Cardiac muscle cell (in vitro differentiated cells and primary cell): ENCODE results near the gene HYAL2. TPM values are rescaled to one million over a fixed set of nuclear protein-coding genes. Genes with fewer than 3 reads are reported as not detected.

ENCODE experiments used
- DNase-seq, 2 donors: peaks; one replicate each; pipeline versions ENCODE4 v3.0.0 to v3.0.0-alpha.2; 2010 to 2017; ENCODE audit warnings: low read depth in 1 of 2, low spot score in 1 of 2
- H3K27ac ChIP-seq: fragments of 200-600 bp; sonication (generic); 2 replicates; pipeline ENCODE4 v1.5.1; 2016
- H3K27me3 ChIP-seq: fragments of 200-600 bp; sonication (generic); 2 replicates; pipeline ENCODE4 v1.6.0; 2016; ENCODE audit warnings: control low read depth
- H3K36me3 ChIP-seq: fragments of 200-600 bp; sonication (generic); 2 replicates; pipeline ENCODE4 v1.5.1; 2016; ENCODE audit warnings: control low read depth
- H3K4me1 ChIP-seq: fragments of 200-600 bp; sonication (generic); 2 replicates; pipeline ENCODE4 v1.8.1; 2017; ENCODE audit warnings: low read depth, mild to moderate bottlenecking, mixed run types
- H3K4me3 ChIP-seq: fragments of 200-600 bp; sonication (generic); 2 replicates; pipeline ENCODE4 v1.5.1; 2016; ENCODE audit warnings: mild to moderate bottlenecking
- H3K9me3 ChIP-seq: fragments of 200-600 bp; sonication (generic); 2 replicates; pipeline ENCODE4 v1.5.1; 2017; ENCODE audit warnings: low read depth, mild to moderate bottlenecking, control low read depth
- polyA plus RNA-seq: library from polyadenylated mRNA; unstranded; fragments of >200 nt; fragmentation: Nextera tagmentation; extraction: Ambion mirVana; gene quantifications from 2 replicates; pipeline ENCODE4 v1.2.1, GENCODE V29; 2016
- total RNA-seq: library from RNA; depleted of rRNA; stranded (reverse); fragments of >200 nt; gene quantifications from 2 replicates; pipeline ENCODE4 v1.2.3, GENCODE V29; 2016
- TF ChIP-seq, protein P1 (sequence below): IDR thresholded peaks from 2 replicates; pipeline ENCODE4 v1.5.1; 2012; ENCODE audit warnings: low read depth, mild to moderate bottlenecking, low read length

HYAL2 gene
- total and polyA plus RNA-seq, 2 experiments from 2014 or later, result 88.3 to 124 TPM

DNA sequence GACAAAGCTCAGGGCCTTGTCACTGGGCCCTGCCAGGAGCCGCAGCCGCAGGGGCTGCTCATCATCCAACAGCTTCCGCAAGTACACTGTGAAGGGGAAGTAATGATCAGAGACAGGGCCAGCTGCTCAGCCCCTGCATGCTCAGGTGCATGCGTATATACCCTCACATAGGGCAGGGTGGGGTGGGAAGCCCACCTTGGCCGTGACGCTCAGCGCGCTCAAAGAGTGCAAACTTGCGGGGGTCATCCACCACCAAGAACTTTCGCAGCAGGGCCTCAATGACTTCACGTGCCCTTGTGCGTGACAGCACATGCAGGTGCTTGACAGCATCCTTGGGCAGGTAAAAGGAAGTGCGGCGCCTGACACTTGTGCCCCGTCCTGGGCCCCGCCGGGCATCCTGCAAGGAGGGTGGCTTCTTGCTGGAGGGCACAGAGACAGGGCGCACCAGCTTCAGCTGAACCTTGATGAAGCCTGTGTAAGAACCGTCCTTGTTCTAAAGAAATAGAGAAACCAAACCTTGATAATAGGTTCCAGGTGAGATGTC, 8.9 kb upstream of the HYAL2 start:
- no peaks in the 10 kb centered on the region for H3K27me3 ChIP-seq
- H3K9me3 ChIP-seq, result no peaks in the 10 kb centered on the region
- H3K36me3 ChIP-seq, result peaks cover 31% of the 10 kb centered on the region
- no peak for DNase-seq
- H3K27ac ChIP-seq, result no peak overlapping the region
- TF ChIP-seq, protein P1, sequence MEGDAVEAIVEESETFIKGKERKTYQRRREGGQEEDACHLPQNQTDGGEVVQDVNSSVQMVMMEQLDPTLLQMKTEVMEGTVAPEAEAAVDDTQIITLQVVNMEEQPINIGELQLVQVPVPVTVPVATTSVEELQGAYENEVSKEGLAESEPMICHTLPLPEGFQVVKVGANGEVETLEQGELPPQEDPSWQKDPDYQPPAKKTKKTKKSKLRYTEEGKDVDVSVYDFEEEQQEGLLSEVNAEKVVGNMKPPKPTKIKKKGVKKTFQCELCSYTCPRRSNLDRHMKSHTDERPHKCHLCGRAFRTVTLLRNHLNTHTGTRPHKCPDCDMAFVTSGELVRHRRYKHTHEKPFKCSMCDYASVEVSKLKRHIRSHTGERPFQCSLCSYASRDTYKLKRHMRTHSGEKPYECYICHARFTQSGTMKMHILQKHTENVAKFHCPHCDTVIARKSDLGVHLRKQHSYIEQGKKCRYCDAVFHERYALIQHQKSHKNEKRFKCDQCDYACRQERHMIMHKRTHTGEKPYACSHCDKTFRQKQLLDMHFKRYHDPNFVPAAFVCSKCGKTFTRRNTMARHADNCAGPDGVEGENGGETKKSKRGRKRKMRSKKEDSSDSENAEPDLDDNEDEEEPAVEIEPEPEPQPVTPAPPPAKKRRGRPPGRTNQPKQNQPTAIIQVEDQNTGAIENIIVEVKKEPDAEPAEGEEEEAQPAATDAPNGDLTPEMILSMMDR, result no peak
- H3K4me1 ChIP-seq, result peaks cover 10% of the 10 kb centered on the region
- no peak overlapping the region for H3K4me3 ChIP-seq

DNA sequence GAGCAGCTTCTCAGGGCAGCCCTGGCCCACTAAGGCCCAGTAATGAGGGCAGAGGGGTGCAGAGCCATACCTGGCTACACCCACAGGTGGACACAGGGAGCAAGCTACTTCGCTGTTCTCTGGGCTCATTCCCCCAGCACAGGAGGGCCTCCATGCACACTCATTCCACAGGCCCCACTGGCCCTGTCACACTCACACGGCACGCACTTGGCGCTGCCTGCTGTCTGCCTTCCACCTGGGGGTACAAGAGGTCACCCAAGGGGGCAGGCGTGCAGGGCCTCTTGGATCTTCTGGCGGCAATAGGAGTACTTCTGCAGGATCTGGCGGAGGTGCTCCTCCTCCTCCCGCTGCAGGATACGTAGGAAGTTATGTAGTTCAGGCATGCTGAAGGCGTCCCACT, 7.8 kb upstream of the HYAL2 start:
- Histone ChIP-seq H3K27me3 (no peaks in the 10 kb centered on the region), H3K36me3 (peaks cover 31% of the 10 kb centered on the region), H3K27ac (no peak overlapping the region), H3K4me1 (peaks cover 6% of the 10 kb centered on the region), H3K4me3 (no peak overlapping the region), H3K9me3 (no peaks in the 10 kb centered on the region)
- TF ChIP-seq, protein P1, result no peak
- DNase-seq, result no peak

GRCh38 chr3:50327943-50328691, 5.6 kb upstream of the HYAL2 start, which contains the start of gene TUSC2:
TUSC2 (minus strand) TSS chr3:50328223; CDS start chr3:50328099, 124 bp downstream.
- H3K4me3 ChIP-seq, result peak within 1 kb of the TSS; percentile 87
- TF ChIP-seq, protein P1, result no peak
- peaks cover 31% of the 10 kb centered on the region for H3K36me3 ChIP-seq
- peak within 1 kb of the TSS; percentile 78 for H3K27ac ChIP-seq
- H3K4me1 ChIP-seq, result peaks cover 9% of the 10 kb centered on the region
- no peaks in the 10 kb centered on the region for H3K27me3 ChIP-seq
- no peaks in the 10 kb centered on the region for H3K9me3 ChIP-seq
- DNase-seq, result peak; percentile 97 to 100

- Histone ChIP-seq H3K36me3 (peaks cover 30% of the 10 kb centered on the region), H3K9me3 (no peaks in the 10 kb centered on the region), H3K27ac (no peak overlapping the region), H3K4me1 (peaks cover 17% of the 10 kb centered on the region), H3K27me3 (no peaks in the 10 kb centered on the region), H3K4me3 (peak overlapping the region; percentile 87)
- TF ChIP-seq, protein P1, result no peak
- no peak for DNase-seq
Measured at GRCh38 chr3:50327129-50327528, 4.6 kb upstream of the HYAL2 start.

DNA sequence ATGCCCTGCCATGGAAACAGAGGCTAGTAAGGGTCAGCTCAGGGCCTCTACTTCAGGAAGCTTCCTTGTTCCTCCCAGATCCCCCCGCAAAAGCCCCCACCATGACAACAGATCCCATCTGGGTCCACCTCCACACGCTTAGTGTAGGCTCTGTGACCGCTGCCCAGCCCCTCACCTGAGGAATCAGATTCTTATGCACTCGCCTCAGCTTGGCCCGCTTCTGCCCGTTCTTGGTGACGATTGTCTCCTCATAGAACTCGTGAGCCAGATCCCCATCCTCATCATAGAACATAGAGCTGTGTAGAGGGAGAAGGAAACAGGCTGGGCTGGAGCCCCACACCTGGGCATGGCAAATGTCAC, 3.6 kb upstream of the HYAL2 start:
- no peak overlapping the region for H3K4me3 ChIP-seq
- H3K9me3 ChIP-seq, result no peaks in the 10 kb centered on the region
- H3K27me3 ChIP-seq, result no peaks in the 10 kb centered on the region
- TF ChIP-seq, protein P1, result no peak
- H3K27ac ChIP-seq, result no peak overlapping the region
- peaks cover 20% of the 10 kb centered on the region for H3K36me3 ChIP-seq
- no peak for DNase-seq
- peaks cover 20% of the 10 kb centered on the region for H3K4me1 ChIP-seq
